Muscle of leg (tissue), 11 donors: ENCODE data around the gene KNDC1. TPM values are rescaled to one million over a fixed set of nuclear protein-coding genes. Genes with fewer than 3 reads are reported as not detected.
A peak's percentile ranks its signal among the peaks of the same experiment; 100 is the strongest.

Experiments
- DNase-seq: peaks from one replicate; pipeline ENCODE4 v3.0.0; 2013
- H3K27ac ChIP-seq: one replicate; pipeline ENCODE4 v1.5.1; 2013; ENCODE audit warnings: mild to moderate bottlenecking, low read length, control low read depth
- H3K27me3 ChIP-seq: one replicate; pipeline ENCODE4 v1.6.1; 2013; ENCODE audit warnings: low read length; ENCODE audit not compliant: control insufficient read depth, insufficient read depth
- H3K36me3 ChIP-seq: one replicate; pipeline ENCODE4 v1.6.1; 2013; ENCODE audit warnings: low read length; ENCODE audit not compliant: control insufficient read depth, insufficient read depth
- H3K4me1 ChIP-seq: one replicate; pipeline ENCODE4 v1.6.1; 2013; ENCODE audit warnings: low read length; ENCODE audit not compliant: control insufficient read depth, insufficient read depth
- H3K4me3 ChIP-seq: one replicate; pipeline ENCODE4 v1.5.1; 2013; ENCODE audit warnings: low read length, control low read depth
- H3K9me3 ChIP-seq: replicated peaks from 2 replicates; pipeline ENCODE4 v1.6.1; 2013; ENCODE audit warnings: low read depth, low read length; ENCODE audit not compliant: control insufficient read depth
- WGBS: methylation state at CpG from one replicate; pipeline ENCODE4 v1.1.5; 2013; ENCODE audit warnings: missing lambda C conversion rate; ENCODE audit not compliant: insufficient coverage; 5-methylcytosine and 5-hydroxymethylcytosine counted together
- polyA plus RNA-seq, 8 donors: library from polyadenylated mRNA; unstranded; fragments of 120-200 nt; gene quantifications; one replicate each; pipeline versions ENCODE4 v1.2.1 to v1.2.3, GENCODE V29; 2013; ENCODE audit warnings: inconsistent platforms in 1 of 8, low replicate concordance in 1 of 8; ENCODE audit not compliant: insufficient read length in 8 of 8, insufficient read depth in 1 of 8
- total RNA-seq: library from RNA; stranded (reverse); fragments of 120-200 nt; gene quantifications from one replicate; pipeline ENCODE4 v1.2.4, GENCODE V29; 2013

KNDC1 gene
- total and polyA plus RNA-seq, 9 donors = 1.5 to 9.8 (median 4.4) TPM

DNA sequence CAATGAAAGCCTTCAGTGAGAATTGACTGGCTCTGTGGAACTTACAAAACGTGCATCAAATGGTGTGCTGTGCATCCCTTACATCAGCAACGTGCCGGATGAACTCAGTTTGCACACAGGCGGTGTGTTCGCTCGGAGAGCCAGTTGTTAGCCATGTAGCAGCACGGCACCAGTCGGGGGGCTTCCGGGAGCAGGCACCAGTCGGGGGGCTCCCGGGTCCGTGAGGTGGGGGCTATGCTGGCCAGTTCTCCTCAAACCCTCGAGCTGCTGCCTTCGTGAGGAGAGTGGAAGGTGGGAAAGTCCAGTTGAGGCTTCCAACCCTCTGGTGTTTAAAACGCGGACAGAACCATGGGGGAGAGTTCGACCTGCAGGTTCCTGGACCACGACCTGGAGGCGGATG lies 35.1 kb downstream of the KNDC1 start:
- Histone ChIP-seq H3K36me3 (no peaks in the 10 kb centered on the region), H3K9me3 (no peaks in the 10 kb centered on the region), H3K27ac (no peak overlapping the region), H3K4me1 (peaks cover 5% of the 10 kb centered on the region), H3K4me3 (no peak overlapping the region), H3K27me3 (peaks cover 7% of the 10 kb centered on the region)
- DNase-seq = no peak
- 85% methylated on average over 19 of the region's 19 CpGs for WGBS

DNA sequence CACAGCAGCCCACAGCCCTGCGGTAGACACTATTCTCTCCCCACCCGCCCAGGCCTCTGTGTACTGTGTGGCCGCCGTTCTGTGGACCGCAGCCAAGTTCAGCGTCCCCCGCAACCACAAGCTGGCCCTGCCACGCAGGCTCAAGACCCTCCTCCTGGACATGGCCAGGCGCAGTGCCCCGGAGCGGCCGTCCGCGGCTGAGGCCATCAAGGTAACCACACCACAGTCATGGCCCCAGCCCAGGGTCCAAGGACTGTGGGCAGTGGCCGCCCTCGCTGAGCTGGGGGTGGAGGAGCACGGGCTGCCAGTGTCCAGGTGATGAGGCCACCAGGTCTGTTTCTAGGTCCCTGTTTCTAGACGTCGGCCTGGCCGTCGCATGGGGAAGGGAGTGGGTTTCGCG lies 35.6 kb downstream of the KNDC1 start:
- H3K36me3 ChIP-seq = no peaks in the 10 kb centered on the region
- WGBS = 89% methylated on average over 23 of the region's 23 CpGs
- no peak overlapping the region for H3K27ac ChIP-seq
- H3K27me3 ChIP-seq = peaks cover 4% of the 10 kb centered on the region
- no peaks in the 10 kb centered on the region for H3K9me3 ChIP-seq
- H3K4me3 ChIP-seq = no peak overlapping the region
- H3K4me1 ChIP-seq = peaks cover 5% of the 10 kb centered on the region
- DNase-seq = no peak

DNA sequence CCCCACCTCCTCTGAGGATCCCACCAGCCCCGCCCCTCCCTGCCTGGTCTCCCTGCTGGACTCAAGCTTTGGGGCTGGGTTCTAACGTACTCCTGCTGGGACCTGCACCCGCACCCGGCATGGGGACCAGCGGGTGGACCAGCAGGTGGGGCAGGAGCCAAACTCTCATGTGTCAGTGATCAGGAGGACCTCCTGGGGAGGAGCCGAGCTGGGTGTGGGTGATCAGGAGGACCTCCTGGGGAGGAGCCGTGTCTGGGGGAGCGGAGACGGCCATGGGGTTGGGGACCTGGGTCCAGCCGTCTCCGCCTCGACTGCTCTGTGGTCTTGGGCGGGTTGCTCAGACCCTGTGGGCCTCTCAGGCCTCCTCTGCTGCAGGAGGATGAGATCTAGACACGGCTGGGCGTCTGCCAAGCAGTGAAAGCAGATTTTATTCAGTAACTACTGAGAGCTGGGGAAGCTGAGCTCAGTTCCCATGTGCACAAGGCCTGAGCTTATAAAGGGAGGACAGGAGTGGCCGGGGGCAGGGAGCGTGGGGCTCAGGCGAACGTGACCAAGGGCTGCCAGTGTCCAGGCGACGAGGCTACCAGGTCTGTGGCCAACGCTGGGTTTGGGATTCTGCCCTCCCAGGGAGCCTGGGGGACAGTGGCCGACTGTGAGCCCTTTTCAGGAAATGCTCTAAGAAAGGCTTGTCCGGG lies 36.3 kb downstream of the KNDC1 start:
- Histone ChIP-seq H3K9me3 (no peaks in the 10 kb centered on the region), H3K36me3 (no peaks in the 10 kb centered on the region), H3K4me3 (no peak overlapping the region), H3K27ac (no peak overlapping the region), H3K4me1 (peaks cover 5% of the 10 kb centered on the region), H3K27me3 (peaks cover 4% of the 10 kb centered on the region)
- DNase-seq = peak; percentile 79
- WGBS = 36% methylated on average over 20 of the region's 24 CpGs

- H3K36me3 ChIP-seq = no peaks in the 10 kb centered on the region
Measured at GRCh38 chr10:133196936-133197758, 37.1 kb downstream of the KNDC1 start.

DNA sequence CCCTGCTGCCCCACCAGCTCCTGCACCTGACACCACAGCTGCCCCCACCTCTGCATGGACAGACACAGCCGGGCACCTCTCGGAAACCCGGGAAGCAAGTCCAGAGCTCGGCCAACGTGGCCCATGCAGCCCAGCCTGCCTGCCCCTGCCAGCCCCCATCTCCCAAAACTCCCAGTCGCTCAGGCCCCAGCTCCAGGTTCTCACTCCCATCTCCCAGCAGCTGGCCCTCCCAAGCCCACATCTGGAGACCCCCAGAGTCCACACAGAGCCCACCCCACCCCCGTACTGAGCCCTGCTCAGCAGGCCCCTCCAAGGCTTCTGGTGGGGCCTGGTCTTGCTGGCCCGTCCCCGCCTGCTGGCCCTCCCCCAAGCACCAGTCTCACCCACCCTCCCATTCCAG lies 37.8 kb downstream of the KNDC1 start:
- no peaks in the 10 kb centered on the region for H3K9me3 ChIP-seq
- 87% methylated on average over 8 of the region's 9 CpGs for WGBS
- no peak for DNase-seq
- no peak overlapping the region for H3K27ac ChIP-seq
- peaks cover 4% of the 10 kb centered on the region for H3K27me3 ChIP-seq
- H3K4me3 ChIP-seq = no peak overlapping the region
- H3K36me3 ChIP-seq = no peaks in the 10 kb centered on the region
- H3K4me1 ChIP-seq = peaks cover 5% of the 10 kb centered on the region

More at GRCh38 chr10:133196936-133197758, 37.1 kb downstream of the KNDC1 start:
- no peak overlapping the region for H3K27ac ChIP-seq
- peaks cover 5% of the 10 kb centered on the region for H3K4me1 ChIP-seq
- peaks cover 4% of the 10 kb centered on the region for H3K27me3 ChIP-seq
- no peak for DNase-seq
- WGBS = 80% methylated on average over 33 of the region's 40 CpGs
- no peak overlapping the region for H3K4me3 ChIP-seq
- no peaks in the 10 kb centered on the region for H3K9me3 ChIP-seq

DNA sequence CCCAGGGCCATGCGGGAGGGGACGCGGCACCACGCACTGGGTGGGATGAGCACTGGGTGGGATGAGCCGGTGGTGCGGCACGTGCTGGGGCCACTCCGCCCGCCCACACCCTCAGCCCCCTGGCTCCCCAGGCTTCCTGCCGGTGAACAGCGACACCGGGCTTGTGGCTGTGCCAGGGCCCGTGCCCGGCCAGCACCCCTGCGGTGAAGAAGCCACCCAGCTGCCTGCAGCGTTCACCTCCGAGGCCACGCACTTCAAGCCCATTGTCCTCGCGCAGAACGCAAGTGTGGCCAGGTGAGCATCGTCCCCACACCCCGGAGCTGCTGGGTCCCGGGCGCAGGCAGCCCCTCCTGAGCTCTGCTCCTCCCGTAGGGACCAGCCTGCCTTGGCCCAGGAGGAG lies 38.2 kb downstream of the KNDC1 start:
- H3K4me3 ChIP-seq = no peak overlapping the region
- 90% methylated on average over 20 of the region's 26 CpGs for WGBS
- H3K9me3 ChIP-seq = no peaks in the 10 kb centered on the region
- H3K27me3 ChIP-seq = peaks cover 4% of the 10 kb centered on the region
- H3K4me1 ChIP-seq = peaks cover 5% of the 10 kb centered on the region
- no peaks in the 10 kb centered on the region for H3K36me3 ChIP-seq
- no peak for DNase-seq
- H3K27ac ChIP-seq = no peak overlapping the region

- no peak overlapping the region for H3K27ac ChIP-seq
- H3K9me3 ChIP-seq = no peaks in the 10 kb centered on the region
- no peak for DNase-seq
- 86% methylated on average over 43 of the region's 54 CpGs for WGBS
- no peaks in the 10 kb centered on the region for H3K36me3 ChIP-seq
- peaks cover 5% of the 10 kb centered on the region for H3K4me1 ChIP-seq
- H3K4me3 ChIP-seq = no peak overlapping the region
- H3K27me3 ChIP-seq = peaks cover 4% of the 10 kb centered on the region
Measured at GRCh38 chr10:133198621-133199487, 38.8 kb downstream of the KNDC1 start.

DNA sequence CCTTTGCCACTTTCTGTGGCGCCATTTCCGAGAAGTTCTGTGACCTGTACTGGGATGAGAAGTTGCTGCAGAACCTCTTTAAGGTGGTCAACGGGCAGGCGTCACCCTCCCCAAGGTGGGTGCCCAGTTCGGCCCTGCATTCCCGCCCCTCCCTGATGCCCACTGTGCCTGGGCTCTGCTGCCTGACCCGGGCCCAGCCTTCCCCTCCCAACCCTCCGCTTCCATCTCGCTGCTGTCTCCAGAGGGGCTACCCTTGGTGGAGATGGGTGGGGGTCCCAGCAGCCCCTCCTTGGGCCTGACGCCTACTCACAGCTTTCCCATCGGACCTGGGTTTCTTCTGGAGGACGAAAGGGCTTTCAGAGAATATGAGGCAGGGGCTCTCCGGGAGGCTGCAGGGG lies 39.5 kb downstream of the KNDC1 start:
- no peak overlapping the region for H3K27ac ChIP-seq
- H3K36me3 ChIP-seq = no peaks in the 10 kb centered on the region
- DNase-seq = no peak
- WGBS = 90% methylated on average over 8 of the region's 13 CpGs
- peaks cover 5% of the 10 kb centered on the region for H3K4me1 ChIP-seq
- peaks cover 3% of the 10 kb centered on the region for H3K27me3 ChIP-seq
- no peak overlapping the region for H3K4me3 ChIP-seq
- no peaks in the 10 kb centered on the region for H3K9me3 ChIP-seq

DNA sequence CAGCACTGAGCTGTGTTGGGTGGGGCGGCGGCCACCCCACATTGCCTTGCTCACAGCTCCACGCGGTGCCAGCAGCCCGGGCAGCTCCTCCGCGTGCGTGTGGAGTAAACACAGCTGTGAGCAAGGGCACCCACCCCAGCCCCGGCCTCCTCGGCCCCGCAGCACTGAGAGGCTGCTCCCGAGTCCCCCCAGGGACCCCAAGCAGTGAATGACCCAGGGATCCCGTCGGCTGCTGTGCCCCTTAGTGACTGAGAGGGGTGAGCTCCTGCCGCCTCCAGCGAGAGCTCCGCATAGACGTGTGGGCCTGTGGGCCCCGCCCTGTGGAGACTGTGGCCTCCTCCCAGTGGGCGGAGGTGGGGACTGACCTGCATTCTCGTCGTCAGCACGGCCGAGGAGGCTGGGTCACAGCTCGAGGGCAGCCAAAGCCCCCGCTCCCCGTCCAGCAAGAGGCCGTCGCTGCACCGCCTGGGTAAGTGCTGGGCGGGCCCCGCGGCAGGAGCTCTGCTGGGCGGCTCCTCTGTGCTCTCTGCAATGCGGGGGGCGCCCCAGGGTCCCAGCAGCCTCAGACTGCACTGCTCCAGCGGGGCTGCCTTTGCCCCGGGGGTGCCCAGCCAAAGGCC lies 40.1 kb downstream of the KNDC1 start:
- Histone ChIP-seq H3K4me3 (no peak overlapping the region), H3K9me3 (no peaks in the 10 kb centered on the region), H3K27ac (no peak overlapping the region), H3K4me1 (peaks cover 5% of the 10 kb centered on the region), H3K27me3 (no peaks in the 10 kb centered on the region), H3K36me3 (no peaks in the 10 kb centered on the region)
- no peak for DNase-seq
- 56% methylated on average over 36 of the region's 38 CpGs for WGBS
